Panc1 (cell line): ENCODE results near the gene PFN4. TPM values are rescaled to one million over a fixed set of nuclear protein-coding genes. Genes with fewer than 3 reads are reported as not detected.

Experiments used
- ATAC-seq: fragments of 200-7000 bp; cut with Tn5 transposase; 2 replicates; pipeline ENCODE4 v1.9.1; 2020; ENCODE audit warnings: mild to moderate bottlenecking, moderate library complexity
- BruUV-seq: library from RNA; stranded (reverse); fragments of 400-500 nt; replicated peaks from 2 replicates; lab custom pipeline; 2021; lab: Mats Ljungman, UMichigan
- CTCF ChIA-PET: fragments of 300-600 bp; sonication (Branson Sonifier 250); formaldehyde crosslinking; loops from one replicate; lab custom pipeline; 2022; ENCODE audit warnings: antibody characterized with exemption; lab: Charles Lee
- POLR2A ChIA-PET: fragments of 300-600 bp; sonication (Branson Sonifier 250); formaldehyde crosslinking; loops from one replicate; lab custom pipeline; 2022; ENCODE audit warnings: antibody characterized with exemption; lab: Charles Lee
- DNase-seq: peaks from one replicate; pipeline ENCODE4 v3.0.0-alpha.2; 2010; ENCODE audit warnings: low read depth, low spot score
- H3K27ac ChIP-seq: 2 replicates; pipeline ENCODE4 v1.5.1; 2011; ENCODE audit warnings: mild to moderate bottlenecking, low read length, inconsistent platforms
- H3K27me3 ChIP-seq: fragments of 200-500 bp; sonication (Bioruptor generic); 2 replicates; pipeline ENCODE4 v1.6.0; 2014; ENCODE audit warnings: low read length, inconsistent platforms; ENCODE audit not compliant: control insufficient read depth, insufficient read depth
- H3K36me3 ChIP-seq: fragments of 200-500 bp; sonication (Bioruptor generic); 2 replicates; pipeline ENCODE4 v1.5.1; 2014; ENCODE audit warnings: inconsistent platforms, mild to moderate bottlenecking, low read length, moderate library complexity; ENCODE audit not compliant: control insufficient read depth, insufficient read depth
- H3K4me1 ChIP-seq: 2 replicates; pipeline ENCODE4 v1.5.1; 2011; ENCODE audit warnings: inconsistent platforms, mild to moderate bottlenecking, low read length, moderate library complexity; ENCODE audit not compliant: control insufficient read depth, insufficient read depth
- H3K4me3 ChIP-seq, 2 experiments: 2 replicates each; pipeline ENCODE4 v1.5.1; 2011 to 2012; ENCODE audit warnings: low read depth in 2 of 2, low read length in 2 of 2, mild to moderate bottlenecking in 2 of 2, inconsistent platforms in 1 of 2, moderate library complexity in 1 of 2
- H3K9me3 ChIP-seq: fragments of 200-500 bp; sonication (Bioruptor generic); 2 replicates; pipeline ENCODE4 v1.5.1; 2014; ENCODE audit warnings: low read depth, mild to moderate bottlenecking, inconsistent platforms, low read length, moderate library complexity; ENCODE audit not compliant: control insufficient read depth, insufficient read depth
- POLR2AphosphoS5 ChIP-seq: IDR thresholded peaks from 2 replicates; pipeline ENCODE4 v1.6.1; 2012; ENCODE audit warnings: mild to moderate bottlenecking, low read depth, low read length, moderate library complexity
- REST ChIP-seq, 2 experiments: IDR thresholded peaks; 2 replicates each; pipeline ENCODE4 v1.6.1; 2011 to 2012; ENCODE audit warnings: low read depth in 2 of 2, control low read depth in 1 of 2, low read length in 1 of 2, mild to moderate bottlenecking in 1 of 2, moderate library complexity in 1 of 2; ENCODE audit not compliant: insufficient read depth in 1 of 2
- SIN3A ChIP-seq: IDR thresholded peaks from 2 replicates; pipeline ENCODE4 v1.6.1; 2012; ENCODE audit warnings: low read depth, mild to moderate bottlenecking, low read length, moderate library complexity, borderline replicate concordance; ENCODE audit not compliant: insufficient read depth
- TCF7L2 ChIP-seq: IDR thresholded peaks from 2 replicates; pipeline ENCODE4 v1.6.1; 2011; ENCODE audit warnings: mild to moderate bottlenecking, low read depth, low read length, inconsistent platforms
- in situ Hi-C: cut with HindIII; loops from 2 replicates; pipeline ENCODE4 v1.10.0; 2016; ENCODE audit warnings: low sequenced_read_pairs, low pct_unique_long_range_greater_than_20kb
- intact Hi-C: fragments of 100-400 bp; cut with micrococcal nuclease; formaldehyde crosslinking; loops from one replicate; pipeline ENCODE4 v1.10.0; 2022; ENCODE audit not compliant: unreplicated experiment
- total RNA-seq: library from RNA; stranded (reverse); gene quantifications from one replicate; pipeline ENCODE4 v1.2.1, GENCODE V29; 2021; ENCODE audit not compliant: unreplicated experiment
- TF ChIP-seq, protein P1 (sequence below): fragments of 450-650 bp; IDR thresholded peaks from 2 replicates; pipeline ENCODE4 v1.5.1; 2017; ENCODE audit warnings: mild to moderate bottlenecking

PFN4 gene
- total RNA-seq, 1 experiment from 2014 or later = 1.3 TPM

- intact Hi-C loops (loop anchor here (5.0 to 10.0 kb wide), 2 partner anchors 84 to 93 kb away; no protein-coding TSS in a partner anchor), in situ Hi-C loops (no loop called here)
- TF ChIP-seq SIN3A = no peak
- ChIA-PET CTCF (no interaction called here), POLR2A (no interaction called here)
- ATAC-seq (no peak), DNase-seq (no peak)
- no TSS peak for BruUV-seq
- peaks cover 22% of the 10 kb centered on the region for H3K4me1 ChIP-seq
- H3K36me3 ChIP-seq = peaks cover 5% of the 10 kb centered on the region; the same call in 1 of the 2 replicates
- H3K27me3 ChIP-seq = no peaks in the 10 kb centered on the region
- no peaks in the 10 kb centered on the region for H3K9me3 ChIP-seq
- no peak overlapping the region for H3K27ac ChIP-seq
- no peak overlapping the region for H3K4me3 ChIP-seq
These were observed 42.4 kb downstream of the PFN4 start for GRCh38 chr2:24080701-24081100.

- Histone ChIP-seq H3K27ac (peak overlapping the region; percentile 83), H3K4me3 (peak overlapping the region; percentile 96 to 97), H3K9me3 (no peaks in the 10 kb centered on the region), H3K36me3 (peaks cover 15% of the 10 kb centered on the region), H3K27me3 (no peaks in the 10 kb centered on the region), H3K4me1 (peaks cover 13% of the 10 kb centered on the region; the same call in 1 of the 2 replicates)
- intact Hi-C loops = no loop called here
- TF ChIP-seq POLR2AphosphoS5 = no peak
- TF ChIP-seq SIN3A = no peak
- TF ChIP-seq REST (IDR thresholded peaks at IDR 0.05; ENCODE audit: insufficient read depth in 1 of 2, low read depth in 2 of 2, low read length in 1 of 2) = no peak
- TF ChIP-seq, protein P1, sequence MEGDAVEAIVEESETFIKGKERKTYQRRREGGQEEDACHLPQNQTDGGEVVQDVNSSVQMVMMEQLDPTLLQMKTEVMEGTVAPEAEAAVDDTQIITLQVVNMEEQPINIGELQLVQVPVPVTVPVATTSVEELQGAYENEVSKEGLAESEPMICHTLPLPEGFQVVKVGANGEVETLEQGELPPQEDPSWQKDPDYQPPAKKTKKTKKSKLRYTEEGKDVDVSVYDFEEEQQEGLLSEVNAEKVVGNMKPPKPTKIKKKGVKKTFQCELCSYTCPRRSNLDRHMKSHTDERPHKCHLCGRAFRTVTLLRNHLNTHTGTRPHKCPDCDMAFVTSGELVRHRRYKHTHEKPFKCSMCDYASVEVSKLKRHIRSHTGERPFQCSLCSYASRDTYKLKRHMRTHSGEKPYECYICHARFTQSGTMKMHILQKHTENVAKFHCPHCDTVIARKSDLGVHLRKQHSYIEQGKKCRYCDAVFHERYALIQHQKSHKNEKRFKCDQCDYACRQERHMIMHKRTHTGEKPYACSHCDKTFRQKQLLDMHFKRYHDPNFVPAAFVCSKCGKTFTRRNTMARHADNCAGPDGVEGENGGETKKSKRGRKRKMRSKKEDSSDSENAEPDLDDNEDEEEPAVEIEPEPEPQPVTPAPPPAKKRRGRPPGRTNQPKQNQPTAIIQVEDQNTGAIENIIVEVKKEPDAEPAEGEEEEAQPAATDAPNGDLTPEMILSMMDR = no peak
- TF ChIP-seq TCF7L2 = no peak
- ChIA-PET CTCF (no interaction called here), POLR2A (no interaction called here)
- ATAC-seq = no peak
- TSS peak; percentile 60 for BruUV-seq
- in situ Hi-C loops = no loop called here
- no peak for DNase-seq
These were observed 45.3 kb downstream of the PFN4 start for GRCh38 chr2:24077879-24078278.

DNA sequence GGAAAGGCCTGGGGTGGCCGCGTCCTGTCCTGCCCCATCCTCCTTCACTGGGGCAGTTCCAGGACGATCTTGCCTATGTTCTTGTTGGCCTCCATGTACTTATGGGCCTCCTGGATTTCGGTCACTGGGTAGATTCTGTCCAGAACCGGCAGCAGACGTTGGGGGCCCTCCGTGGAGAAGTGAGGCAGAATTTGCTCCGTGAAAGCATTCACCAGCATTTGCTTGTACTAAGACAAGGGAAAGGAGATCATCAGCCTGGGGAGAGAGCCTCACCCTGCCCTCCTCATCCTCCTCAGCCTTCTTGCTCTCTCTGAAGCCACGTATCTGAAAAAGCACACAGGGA, 45.6 kb downstream of the PFN4 start:
- ChIA-PET POLR2A (no interaction called here), CTCF (interaction anchor here (0.6 kb wide), 1 partner anchor 245 kb away, joined by 5 read pairs; no protein-coding TSS in a partner anchor)
- BruUV-seq = no TSS peak
- in situ Hi-C loops (no loop called here), intact Hi-C loops (no loop called here)
- DNase-seq (no peak), ATAC-seq (no peak)
- TF ChIP-seq SIN3A = no peak
- TF ChIP-seq TCF7L2 = no peak
- no peak for TF ChIP-seq POLR2AphosphoS5
- no peaks in the 10 kb centered on the region for H3K9me3 ChIP-seq
- no peaks in the 10 kb centered on the region for H3K27me3 ChIP-seq
- peak overlapping the region; percentile 83 for H3K27ac ChIP-seq
- peaks cover 13% of the 10 kb centered on the region; the same call in 1 of the 2 replicates for H3K4me1 ChIP-seq
- H3K36me3 ChIP-seq = peaks cover 16% of the 10 kb centered on the region
- peak overlapping the region; percentile 96 to 97 for H3K4me3 ChIP-seq
